ENCODE measurements around the gene CFAP126. TPM values are rescaled to one million over a fixed set of nuclear protein-coding genes. Genes with fewer than 3 reads are reported as not detected.
"Not testable (repeated sequence)": the region's sequence is repeated elsewhere in the genome, so short reads cannot be mapped to it uniquely, and the experiment has no call there.

Gene CFAP126, protein sequence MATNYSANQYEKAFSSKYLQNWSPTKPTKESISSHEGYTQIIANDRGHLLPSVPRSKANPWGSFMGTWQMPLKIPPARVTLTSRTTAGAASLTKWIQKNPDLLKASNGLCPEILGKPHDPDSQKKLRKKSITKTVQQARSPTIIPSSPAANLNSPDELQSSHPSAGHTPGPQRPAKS
- not detected for polyA plus RNA-seq (ENCODE audit: low read depth in 6 of 6)

DNA sequence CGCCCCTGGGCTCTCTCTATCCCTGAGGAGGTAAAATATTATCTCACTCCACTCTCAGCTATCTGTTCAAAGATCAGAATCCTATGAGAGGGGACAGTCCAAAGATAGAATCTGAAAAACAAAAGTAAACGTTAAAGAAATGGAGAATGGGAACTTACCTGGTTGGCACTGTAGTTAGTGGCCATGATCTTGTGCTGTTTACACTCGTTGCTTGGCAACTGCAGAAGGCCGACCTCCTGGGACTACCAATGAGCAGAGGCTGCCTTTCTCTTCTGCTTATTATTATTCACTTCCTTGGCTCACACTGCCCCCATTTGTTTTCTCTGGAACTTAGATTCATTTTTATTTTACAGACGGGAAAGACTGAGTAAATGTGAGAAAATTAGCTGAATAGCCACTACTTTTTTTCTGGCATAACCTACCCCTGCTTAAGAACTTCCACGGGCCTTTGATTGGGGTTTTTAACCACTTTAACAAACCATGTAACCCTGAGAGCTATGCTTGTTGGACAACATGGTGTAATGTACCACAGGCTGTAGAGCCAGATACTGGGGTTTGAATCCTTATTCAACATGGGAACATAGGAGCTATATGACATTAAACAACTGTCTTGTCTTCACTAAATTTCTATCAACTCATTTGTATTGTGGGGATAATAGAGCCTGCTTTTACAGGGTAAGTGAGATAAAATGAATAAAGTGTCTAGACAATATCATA is at the start of gene CFAP126:
Gene CFAP126 (minus strand): TSS at position 193 of the 717 bp plus-strand sequence. CDS start 8 bp downstream, at position 185.
- DNase-seq (peak; percentile 79), ATAC-seq (ENCODE audit: low read depth in 2 of 2) (peak; percentile 100)
- Mint-ChIP-seq H3K4me1 (peaks cover 8 to 12% (median 9%) of the 10 kb centered on the region in 3 donors), H3K36me3 (peaks cover 5 to 8% of the 10 kb centered on the region in 2 donors), H3K27me3 (no peaks in the 10 kb centered on the region), H3K27ac (peak within 1 kb of the TSS; percentile 80 to 98 (median 94)), H3K4me3 (peak within 1 kb of the TSS in 1 of 8 donors; percentile 13), H3K9me3 (no peaks in the 10 kb centered on the region)

DNA sequence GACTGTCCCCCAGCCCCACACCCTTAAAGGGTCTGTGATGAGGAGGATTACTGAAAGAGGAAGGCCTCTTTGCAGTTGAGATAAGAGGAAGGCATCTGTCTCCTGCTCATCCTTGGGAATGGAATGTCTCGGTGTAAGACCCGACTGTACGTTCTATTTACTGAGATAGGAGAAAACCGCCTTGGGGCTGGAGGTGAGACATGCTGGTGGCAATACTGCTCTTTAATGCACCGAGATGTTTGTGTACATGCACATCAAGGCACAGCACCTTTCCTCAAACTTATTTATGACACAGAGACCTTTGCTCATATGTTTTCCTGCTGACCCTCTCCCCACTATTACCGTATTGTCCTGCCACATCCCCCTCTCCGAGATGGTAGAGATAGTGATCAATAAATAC is 45.4 kb upstream of the CFAP126 start:
- not testable (repeated sequence) for H3K9me3 Mint-ChIP-seq; DNase-seq; ATAC-seq (ENCODE audit: low read depth in 2 of 2); H3K27me3 Mint-ChIP-seq; H3K36me3 Mint-ChIP-seq; H3K4me3 Mint-ChIP-seq
- Mint-ChIP-seq H3K4me1 (peaks cover 13 to 21% (median 20%) of the 10 kb centered on the region in 3 donors), H3K27ac (peak overlapping the region in 1 of 6 donors; percentile 3)

DNA sequence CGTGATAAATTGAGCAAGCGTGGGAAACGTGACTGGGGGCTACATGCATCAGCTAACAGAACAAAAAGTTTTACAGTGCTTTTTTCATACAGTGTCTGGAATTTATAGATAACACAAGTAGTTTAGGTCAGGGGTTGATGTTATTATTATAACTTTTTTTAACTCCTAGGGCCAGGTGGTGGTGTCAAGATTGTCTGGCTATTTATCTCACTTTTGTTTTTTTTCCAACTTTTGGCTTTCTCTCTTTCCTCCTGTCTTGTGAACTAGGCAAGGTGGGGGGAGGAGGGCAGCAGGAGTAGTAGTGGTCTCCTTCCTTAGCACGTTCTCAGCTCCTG is 42.9 kb upstream of the CFAP126 start:
- not testable (repeated sequence) for H3K27me3 Mint-ChIP-seq; ATAC-seq (ENCODE audit: low read depth in 2 of 2); DNase-seq; H3K27ac Mint-ChIP-seq; H3K36me3 Mint-ChIP-seq; H3K9me3 Mint-ChIP-seq; H3K4me3 Mint-ChIP-seq
- H3K4me1 Mint-ChIP-seq: peaks cover 17 to 26% (median 20%) of the 10 kb centered on the region in 3 donors

DNA sequence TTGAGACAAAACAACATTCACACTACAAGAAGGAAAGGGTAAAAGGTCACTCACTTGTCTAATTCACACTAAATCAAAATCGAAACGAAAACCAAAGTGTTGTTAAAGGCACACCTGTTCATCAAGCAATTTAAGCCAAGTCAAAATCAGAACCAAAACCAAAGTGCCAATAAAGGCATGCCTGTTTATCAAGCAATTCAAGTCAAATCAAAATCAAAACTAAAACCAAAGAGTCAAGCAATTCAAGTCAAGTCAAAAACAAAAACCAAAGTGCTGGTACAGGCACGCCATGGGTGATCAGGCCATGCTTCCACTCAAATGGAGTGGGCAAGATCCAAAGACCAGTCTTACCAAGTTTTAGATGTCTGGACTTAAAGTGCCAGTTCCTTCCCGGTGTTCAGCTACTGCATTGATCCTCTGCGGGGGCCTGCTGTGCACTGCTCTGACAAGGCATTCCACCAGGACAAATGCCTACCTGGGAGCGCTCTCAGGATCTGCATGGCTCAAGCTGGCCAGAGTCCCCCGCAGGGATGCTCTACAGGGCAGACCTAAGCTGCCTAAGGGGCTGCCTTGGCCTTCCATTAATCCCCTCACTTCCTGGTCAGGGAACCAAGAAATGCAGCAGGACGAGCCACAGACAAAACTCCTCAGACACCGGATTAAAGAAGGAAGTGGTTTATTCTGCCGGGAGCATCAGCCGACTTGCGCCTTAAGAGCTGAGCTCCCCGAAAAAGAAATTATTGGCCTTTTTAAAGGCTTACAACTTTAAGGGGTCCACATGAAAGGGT is 42.4 kb upstream of the CFAP126 start:
- not testable (repeated sequence) for H3K27me3 Mint-ChIP-seq, H3K36me3 Mint-ChIP-seq, DNase-seq, H3K9me3 Mint-ChIP-seq
- peaks cover 17 to 29% (median 20%) of the 10 kb centered on the region in 3 donors for H3K4me1 Mint-ChIP-seq
- peak overlapping the region in 1 of 6 donors; percentile 23 for H3K27ac Mint-ChIP-seq
- ATAC-seq (ENCODE audit: low read depth in 2 of 2): peak in 1 of 2 donors; percentile 30
- peak overlapping the region in 1 of 8 donors; percentile 8 for H3K4me3 Mint-ChIP-seq

DNA sequence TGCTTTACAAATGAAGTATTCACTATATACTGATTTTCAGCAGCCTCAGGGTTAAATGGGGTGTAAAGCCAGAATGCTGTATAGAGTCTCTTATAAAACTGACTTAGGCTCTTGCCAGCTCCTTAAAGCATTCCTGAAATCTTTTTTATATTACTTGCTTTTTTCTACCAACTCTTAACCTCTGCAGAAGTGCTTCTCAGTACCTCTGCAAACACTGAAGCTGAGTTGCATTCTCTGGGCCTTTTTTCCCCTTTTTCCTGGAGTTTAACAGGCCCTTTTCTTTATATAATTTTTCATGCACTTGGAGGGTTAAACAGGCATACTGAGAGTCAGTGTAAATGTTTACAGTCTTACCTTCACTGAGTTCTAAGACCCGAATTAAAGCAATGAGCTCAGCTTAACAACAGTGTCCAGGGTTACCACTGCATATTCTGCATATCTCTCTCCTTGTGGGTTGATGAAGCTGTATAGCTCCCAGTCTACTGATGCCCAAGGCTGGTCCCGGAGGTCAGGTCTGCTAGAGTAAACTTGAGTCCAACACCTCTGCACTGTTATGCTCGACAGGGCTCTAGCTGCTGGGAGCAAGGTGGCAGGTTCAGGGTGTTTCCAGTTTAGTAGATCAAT is 40.9 kb upstream of the CFAP126 start:
- Mint-ChIP-seq H3K4me1 (peaks cover 21 to 35% (median 28%) of the 10 kb centered on the region in 3 donors), H3K27me3 (peaks cover 0 to 5% (median 0%) of the 10 kb centered on the region in 3 donors), H3K9me3 (peaks cover 0 to 12% (median 7%) of the 10 kb centered on the region in 7 donors), H3K27ac (no peak overlapping the region), H3K36me3 (peaks cover 10 to 11% of the 10 kb centered on the region in 2 donors), H3K4me3 (no peak overlapping the region)
- no peak for DNase-seq
- ATAC-seq (ENCODE audit: low read depth in 2 of 2): no peak

DNA sequence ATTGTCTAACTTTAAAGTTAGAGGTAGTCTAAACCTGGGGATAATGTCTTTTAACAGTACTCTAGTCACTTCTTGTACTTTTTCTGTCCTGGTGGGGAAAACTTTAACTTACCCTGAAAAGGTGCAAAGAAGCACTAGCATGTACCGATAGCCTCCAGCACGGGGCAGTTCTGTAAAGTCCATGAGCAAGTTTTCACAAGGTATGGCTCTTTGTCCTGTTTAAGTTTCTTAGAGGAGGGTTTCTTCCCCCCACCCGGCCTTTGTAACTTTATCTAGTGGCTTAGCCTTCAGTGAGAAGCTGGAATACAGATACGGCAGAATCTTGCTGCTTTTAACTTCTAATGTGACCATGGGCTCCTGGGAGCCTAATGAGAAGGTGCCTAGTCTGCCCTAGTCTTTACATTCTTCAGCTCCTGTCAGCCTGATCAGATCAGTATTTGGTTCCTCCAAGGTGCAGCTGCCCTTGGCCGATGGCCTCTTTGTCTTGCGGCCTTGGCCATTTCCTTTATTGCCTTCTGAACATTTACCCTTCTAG is 39.8 kb upstream of the CFAP126 start:
- Mint-ChIP-seq H3K27ac (no peak overlapping the region), H3K9me3 (peaks cover 0 to 14% (median 7%) of the 10 kb centered on the region in 7 donors), H3K36me3 (peaks cover 11 to 16% of the 10 kb centered on the region in 2 donors), H3K4me1 (peaks cover 21 to 46% (median 28%) of the 10 kb centered on the region in 3 donors), H3K4me3 (peak overlapping the region in 1 of 8 donors; percentile 37), H3K27me3 (peaks cover 0 to 5% (median 0%) of the 10 kb centered on the region in 3 donors)
- ATAC-seq (ENCODE audit: low read depth in 2 of 2): no peak
- DNase-seq: no peak

DNA sequence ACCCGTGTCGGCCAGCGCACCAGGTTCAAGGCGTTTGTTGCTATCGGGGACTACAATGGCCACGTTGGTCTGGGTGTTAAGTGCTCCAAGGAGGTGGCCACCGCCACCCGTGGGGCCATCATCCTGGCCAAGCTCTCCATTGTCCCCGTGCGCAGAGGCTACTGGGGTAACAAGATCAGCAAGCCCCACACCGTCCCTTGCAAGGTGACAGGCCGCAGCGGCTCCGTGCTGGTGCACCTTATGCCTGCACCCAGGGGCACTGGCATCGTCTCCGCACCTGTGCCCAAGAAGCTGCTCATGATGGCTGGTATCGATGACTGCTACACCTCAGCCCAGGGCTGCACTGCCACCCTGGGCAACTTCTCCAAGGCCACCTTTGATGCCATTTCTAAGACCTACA is 38.9 kb upstream of the CFAP126 start:
- not testable (repeated sequence) for ATAC-seq (ENCODE audit: low read depth in 2 of 2); H3K27ac Mint-ChIP-seq; DNase-seq; H3K27me3 Mint-ChIP-seq; H3K4me3 Mint-ChIP-seq
- peaks cover 21 to 48% (median 30%) of the 10 kb centered on the region in 3 donors for H3K4me1 Mint-ChIP-seq
- H3K9me3 Mint-ChIP-seq: peaks cover 0 to 14% (median 7%) of the 10 kb centered on the region in 7 donors
- H3K36me3 Mint-ChIP-seq: peaks cover 11 to 16% of the 10 kb centered on the region in 2 donors

DNA sequence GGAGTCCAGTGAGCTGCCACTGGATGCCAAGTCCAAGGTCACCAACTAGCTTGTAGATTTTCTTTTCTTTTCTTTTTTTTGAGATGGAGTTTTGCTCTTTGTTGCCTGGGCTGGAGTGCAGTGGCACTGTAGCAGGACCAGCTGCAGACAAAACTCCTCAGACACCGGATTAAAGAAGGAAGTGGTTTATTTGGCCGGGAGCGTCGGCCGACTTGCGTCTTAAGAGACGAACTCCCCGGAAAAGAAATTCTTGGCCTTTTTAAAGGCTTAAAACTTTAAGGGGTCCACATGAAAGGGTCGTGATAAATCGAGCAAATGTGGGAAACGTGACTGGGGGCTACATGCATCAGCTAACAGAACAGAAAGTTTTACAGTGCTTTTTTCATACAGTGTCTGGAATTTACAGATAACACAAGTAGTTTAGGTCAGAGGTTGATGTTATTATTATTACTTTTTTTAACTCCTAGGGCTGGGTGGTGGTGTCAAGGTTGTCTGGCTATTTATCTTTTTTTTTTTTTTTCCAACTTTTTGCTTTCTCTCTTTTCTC is 36.4 kb upstream of the CFAP126 start:
- no peak for ATAC-seq (ENCODE audit: low read depth in 2 of 2)
- H3K27ac Mint-ChIP-seq: peak overlapping the region in 1 of 6 donors; percentile 35
- peaks cover 4 to 6% (median 5%) of the 10 kb centered on the region in 3 donors for H3K27me3 Mint-ChIP-seq
- peaks cover 19 to 20% of the 10 kb centered on the region in 2 donors for H3K36me3 Mint-ChIP-seq
- no peak for DNase-seq
- H3K9me3 Mint-ChIP-seq: peaks cover 0 to 19% (median 7%) of the 10 kb centered on the region in 7 donors
- peaks cover 30 to 60% (median 34%) of the 10 kb centered on the region in 3 donors for H3K4me1 Mint-ChIP-seq
- peak overlapping the region in 2 of 8 donors; percentile 35 to 72 for H3K4me3 Mint-ChIP-seq

DNA sequence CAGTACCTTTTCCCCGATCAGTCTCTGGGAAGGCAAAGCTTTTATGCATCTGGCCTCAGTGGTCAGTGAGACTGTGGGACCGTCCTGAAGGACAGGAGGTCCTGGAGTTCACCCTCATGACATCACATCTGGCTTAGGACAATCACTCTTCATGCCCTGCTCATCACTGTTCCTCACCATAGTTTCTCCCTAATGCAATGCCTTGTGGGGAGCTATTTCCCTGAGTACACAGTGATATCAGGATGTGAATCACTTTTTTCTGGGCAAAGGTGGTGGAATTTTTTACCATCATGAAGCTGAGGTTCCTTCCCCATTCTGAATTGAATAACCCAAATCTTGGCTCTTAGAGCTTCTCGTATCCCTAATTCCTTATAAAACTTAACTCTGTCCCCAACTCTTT is 34.8 kb upstream of the CFAP126 start:
- no peak for ATAC-seq (ENCODE audit: low read depth in 2 of 2)
- H3K4me3 Mint-ChIP-seq: peak overlapping the region in 2 of 8 donors; percentile 31 to 97
- H3K27ac Mint-ChIP-seq: no peak overlapping the region

DNA sequence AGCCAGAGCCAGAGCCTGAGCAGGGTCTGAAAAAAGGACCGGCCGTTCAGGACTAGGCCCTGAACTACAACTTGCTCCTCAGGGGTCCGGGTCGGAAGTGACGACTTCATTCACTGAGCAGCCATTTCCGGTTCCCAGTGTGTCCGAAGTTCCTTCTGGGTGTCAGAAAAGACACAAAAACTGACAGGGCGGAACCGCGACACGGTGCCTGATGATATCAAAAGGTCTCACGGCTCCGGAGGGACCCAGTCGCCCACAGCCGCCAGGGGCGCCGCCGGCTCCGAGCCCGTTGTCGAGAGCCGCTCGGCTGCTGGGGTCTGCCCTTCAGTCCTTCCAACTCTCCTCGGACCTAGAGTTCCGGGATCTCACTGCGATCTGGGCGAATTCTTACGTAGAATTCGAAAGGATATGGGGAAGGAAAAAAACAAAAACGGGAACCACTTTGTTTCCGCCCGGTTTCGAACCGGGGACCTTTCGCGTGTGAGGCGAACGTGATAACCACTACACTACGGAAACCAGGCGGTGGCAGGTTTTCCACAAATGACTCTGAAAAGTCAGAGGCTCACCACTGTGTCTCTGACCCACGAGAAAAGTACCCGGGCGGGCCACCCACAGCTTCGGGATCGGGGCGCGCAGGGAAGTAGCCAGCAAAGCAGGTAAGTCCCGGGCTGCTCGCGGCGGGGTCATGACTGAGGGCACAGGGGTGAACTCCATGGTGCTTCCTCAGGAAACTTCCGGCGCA is 31.8 kb upstream of the CFAP126 start:
- peaks cover 0 to 16% (median 6%) of the 10 kb centered on the region in 7 donors for H3K9me3 Mint-ChIP-seq
- H3K27ac Mint-ChIP-seq: peak overlapping the region; percentile 100
- H3K4me3 Mint-ChIP-seq: peak overlapping the region; percentile 94 to 99 (median 98)
- ATAC-seq (ENCODE audit: low read depth in 2 of 2) (peak; percentile 81 to 83), DNase-seq (peak; percentile 94)
- H3K4me1 Mint-ChIP-seq: peaks cover 26 to 47% (median 34%) of the 10 kb centered on the region in 3 donors
- peaks cover 18 to 19% of the 10 kb centered on the region in 2 donors for H3K36me3 Mint-ChIP-seq
- peaks cover 4 to 9% (median 5%) of the 10 kb centered on the region in 3 donors for H3K27me3 Mint-ChIP-seq

More for the DNA sequence above, 34.8 kb upstream of the CFAP126 start:
- Mint-ChIP-seq H3K4me1 (peaks cover 26 to 54% (median 35%) of the 10 kb centered on the region in 3 donors), H3K9me3 (peaks cover 0 to 19% (median 7%) of the 10 kb centered on the region in 7 donors), H3K27me3 (peaks cover 4 to 6% (median 5%) of the 10 kb centered on the region in 3 donors), H3K36me3 (peaks cover 19 to 20% of the 10 kb centered on the region in 2 donors)
- no peak for DNase-seq

DNA sequence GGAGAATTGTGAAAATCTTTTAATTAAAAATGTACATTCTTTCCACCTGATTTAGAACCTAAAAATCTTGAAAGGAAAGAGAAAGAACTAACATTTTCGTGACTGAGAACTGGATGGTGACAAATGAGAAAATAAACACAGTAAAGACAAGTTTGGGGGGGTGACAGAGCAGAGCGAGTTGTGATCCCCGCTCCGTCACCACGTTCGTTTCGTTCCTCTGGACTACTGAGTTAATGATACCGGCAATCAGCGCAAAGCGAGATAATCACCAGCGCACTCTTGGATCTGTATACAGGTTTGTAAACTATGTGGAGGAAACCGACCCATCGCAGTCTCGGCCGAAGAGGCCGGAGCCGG is 31.2 kb upstream of the CFAP126 start:
- Mint-ChIP-seq H3K9me3 (peaks cover 0 to 11% (median 3%) of the 10 kb centered on the region in 7 donors), H3K27ac (peak overlapping the region; percentile 100), H3K4me3 (peak overlapping the region; percentile 94 to 99 (median 98)), H3K27me3 (peaks cover 2 to 12% (median 4%) of the 10 kb centered on the region in 3 donors), H3K4me1 (peaks cover 26 to 41% (median 30%) of the 10 kb centered on the region in 3 donors), H3K36me3 (peaks cover 12 to 13% of the 10 kb centered on the region in 2 donors)
- DNase-seq: no peak
- peak; percentile 8 to 17 for ATAC-seq (ENCODE audit: low read depth in 2 of 2)

DNA sequence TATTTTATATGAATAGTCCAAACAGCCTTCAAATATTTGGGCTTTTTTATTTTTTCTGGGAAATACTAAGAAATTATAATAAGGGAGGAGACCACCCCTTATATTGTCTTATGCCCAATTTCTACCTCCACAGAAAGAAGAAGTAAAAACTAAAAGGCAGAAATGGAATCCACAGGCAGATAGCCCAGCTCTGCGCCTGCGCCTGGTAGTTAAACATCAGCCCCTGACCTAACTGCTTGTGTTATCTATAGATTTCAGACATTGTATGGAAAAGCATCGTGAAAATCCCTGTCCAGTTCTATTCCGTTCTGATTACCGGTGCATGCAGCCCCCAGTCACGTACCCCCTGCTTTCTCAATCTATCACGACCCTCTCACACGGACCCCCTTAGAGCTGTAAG is 29.4 kb upstream of the CFAP126 start:
- peak overlapping the region in 2 of 6 donors; percentile 82 to 91 for H3K27ac Mint-ChIP-seq
- H3K9me3 Mint-ChIP-seq; ATAC-seq (ENCODE audit: low read depth in 2 of 2); DNase-seq; H3K36me3 Mint-ChIP-seq: not testable (repeated sequence)
- H3K4me3 Mint-ChIP-seq: peak overlapping the region in 5 of 8 donors; percentile 20 to 74 (median 41)
- H3K27me3 Mint-ChIP-seq: peaks cover 0 to 12% (median 4%) of the 10 kb centered on the region in 3 donors
- H3K4me1 Mint-ChIP-seq: peaks cover 22 to 28% (median 25%) of the 10 kb centered on the region in 3 donors
